Measurements from ENCODE around the gene PNLDC1. TPM values are rescaled to one million over a fixed set of nuclear protein-coding genes. Genes with fewer than 3 reads are reported as not detected.

The PNLDC1 gene
- total and polyA plus RNA-seq, 2 experiments from 2014 or later = not detected

- TF ChIP-seq CREB1 (CRISPR knock-in tag; IDR thresholded peaks at IDR 0.05; ENCODE audit: low read depth) (no peak), EZH2 (IDR thresholded peaks at IDR 0.05; ENCODE audit: low read depth, unreplicated experiment) (no peak), EZH2phosphoT487 (IDR thresholded peaks at IDR 0.05; ENCODE audit: unreplicated experiment) (no peak), POLR2AphosphoS5 (IDR thresholded peaks at IDR 0.05; ENCODE audit: low read depth) (no peak), ZNF114 (CRISPR knock-in tag; IDR thresholded peaks at IDR 0.05) (no peak), NANOG (IDR thresholded peaks at IDR 0.05; ENCODE audit: borderline replicate concordance) (no peak), REST (IDR thresholded peaks at IDR 0.05; ENCODE audit: unreplicated experiment) (no peak), STAT1 (IDR thresholded peaks at IDR 0.05; ENCODE audit: unreplicated experiment) (no peak), ZNF331 (CRISPR knock-in tag; IDR thresholded peaks at IDR 0.05; ENCODE audit: low read depth) (no peak), ZNF462 (CRISPR knock-in tag; IDR thresholded peaks at IDR 0.05) (no peak), CTCF (conservative IDR thresholded peaks at IDR 0.05; ENCODE audit: low read depth in 2 of 2) (no peak), JUNB (IDR thresholded peaks at IDR 0.05; ENCODE audit: unreplicated experiment) (no peak)
- peaks cover 77% of the 10 kb centered on the region for H3K36me3 ChIP-seq (ENCODE audit: insufficient read depth)
- no peak for ATAC-seq
Observed at GRCh38 chr6:159766906-159767305, 33.2 kb upstream of the PNLDC1 start.

More at GRCh38 chr6:159766906-159767305, 33.2 kb upstream of the PNLDC1 start:
- Histone ChIP-seq H3K9me2 (ENCODE audit: insufficient read depth) (no peaks in the 10 kb centered on the region), H3K4me1 (ENCODE audit: insufficient read depth) (peaks cover 8% of the 10 kb centered on the region; the same call in 1 of the 2 replicates), H3K4me3 (no peak overlapping the region), H3K79me2 (replicated peaks; ENCODE audit: insufficient read depth) (peaks cover 50% of the 10 kb centered on the region), H2AFZ (no peak overlapping the region), H3K4me2 (no peak overlapping the region), H3F3A (replicated peaks; ENCODE audit: low read depth) (peaks cover 9% of the 10 kb centered on the region), H3K27ac (ENCODE audit: low read depth) (no peak overlapping the region), H3K27me3 (ENCODE audit: insufficient read depth) (no peaks in the 10 kb centered on the region), H4K20me1 (replicated peaks; ENCODE audit: insufficient read depth) (peaks cover 15% of the 10 kb centered on the region)
- H3K9me3 Mint-ChIP-seq = peaks cover 6% of the 10 kb centered on the region; the same call in 1 of the 3 replicates
- no peak overlapping the region for H3K27ac Mint-ChIP-seq
- no peak for DNase-seq (ENCODE audit: low spot score)
- no peak overlapping the region for H3K4me3 Mint-ChIP-seq
- H3K36me3 Mint-ChIP-seq (ENCODE audit: low read depth) = peaks cover 96% of the 10 kb centered on the region
- H3K4me1 Mint-ChIP-seq = peaks cover 10% of the 10 kb centered on the region
- H3K27me3 Mint-ChIP-seq (ENCODE audit: insufficient read depth, low read depth, poor library complexity) = peaks cover 10% of the 10 kb centered on the region

Measured in GM23338 (cell line).